PFSK-1 (cell line): ENCODE data around the gene SPTBN4.

ENCODE experiments used
- FOXP2 ChIP-seq: optimal IDR thresholded peaks from 2 replicates; pipeline ENCODE3; 2011; ENCODE audit warnings: borderline replicate concordance, control low read depth, inconsistent platforms; ENCODE audit not compliant: insufficient read depth; ENCODE audit errors: extremely low read length, extremely low read depth
- POLR2AphosphoS5 ChIP-seq: IDR thresholded peaks from 2 replicates; pipeline ENCODE4 v1.6.1; 2012; ENCODE audit warnings: low read depth, mild to moderate bottlenecking, control low read depth, low read length, moderate library complexity
- SIN3A ChIP-seq: IDR thresholded peaks from 2 replicates; pipeline ENCODE4 v1.6.1; 2012; ENCODE audit warnings: mild to moderate bottlenecking, low read length, moderate library complexity, borderline replicate concordance; ENCODE audit not compliant: insufficient read depth
- TAF1 ChIP-seq: IDR thresholded peaks from 2 replicates; pipeline ENCODE4 v1.6.1; 2012; ENCODE audit warnings: low read length, control low read depth, borderline replicate concordance; ENCODE audit not compliant: insufficient read depth
- TF ChIP-seq, protein P1 (sequence below), 2 experiments: IDR thresholded peaks; 2 replicates each; pipeline versions ENCODE4 v1.6.1 to v1.8.0; 2011 to 2012; ENCODE audit warnings: low read depth in 2 of 2, low read length in 2 of 2, control low read depth in 1 of 2, inconsistent platforms in 1 of 2, mild to moderate bottlenecking in 1 of 2, moderate library complexity in 1 of 2; ENCODE audit not compliant: insufficient read depth in 1 of 2

Gene SPTBN4

DNA sequence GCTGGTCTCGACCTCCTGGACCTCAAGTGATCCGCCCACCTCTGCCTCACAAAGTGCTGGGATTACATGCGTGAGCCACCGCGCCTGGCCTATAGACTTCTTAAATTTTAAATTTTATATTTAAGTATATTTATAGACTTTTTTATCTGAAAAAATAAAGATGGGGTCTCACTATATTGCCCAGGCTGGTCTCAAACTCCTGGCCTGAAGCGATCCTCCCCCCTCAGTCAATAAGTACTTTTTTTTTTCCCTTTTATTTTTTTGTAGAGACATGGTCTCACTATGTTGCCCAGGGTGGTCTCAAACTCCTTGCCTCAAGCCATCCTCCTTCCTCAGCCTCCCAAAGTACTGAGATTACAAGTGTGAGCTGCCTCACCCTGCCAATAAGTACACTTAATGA is 42.9 kb upstream of the SPTBN4 start:
- TF ChIP-seq SIN3A, result no peak
- TF ChIP-seq FOXP2, result no peak
- TF ChIP-seq POLR2AphosphoS5, result no peak
- TF ChIP-seq TAF1, result no peak
- TF ChIP-seq, protein P1, sequence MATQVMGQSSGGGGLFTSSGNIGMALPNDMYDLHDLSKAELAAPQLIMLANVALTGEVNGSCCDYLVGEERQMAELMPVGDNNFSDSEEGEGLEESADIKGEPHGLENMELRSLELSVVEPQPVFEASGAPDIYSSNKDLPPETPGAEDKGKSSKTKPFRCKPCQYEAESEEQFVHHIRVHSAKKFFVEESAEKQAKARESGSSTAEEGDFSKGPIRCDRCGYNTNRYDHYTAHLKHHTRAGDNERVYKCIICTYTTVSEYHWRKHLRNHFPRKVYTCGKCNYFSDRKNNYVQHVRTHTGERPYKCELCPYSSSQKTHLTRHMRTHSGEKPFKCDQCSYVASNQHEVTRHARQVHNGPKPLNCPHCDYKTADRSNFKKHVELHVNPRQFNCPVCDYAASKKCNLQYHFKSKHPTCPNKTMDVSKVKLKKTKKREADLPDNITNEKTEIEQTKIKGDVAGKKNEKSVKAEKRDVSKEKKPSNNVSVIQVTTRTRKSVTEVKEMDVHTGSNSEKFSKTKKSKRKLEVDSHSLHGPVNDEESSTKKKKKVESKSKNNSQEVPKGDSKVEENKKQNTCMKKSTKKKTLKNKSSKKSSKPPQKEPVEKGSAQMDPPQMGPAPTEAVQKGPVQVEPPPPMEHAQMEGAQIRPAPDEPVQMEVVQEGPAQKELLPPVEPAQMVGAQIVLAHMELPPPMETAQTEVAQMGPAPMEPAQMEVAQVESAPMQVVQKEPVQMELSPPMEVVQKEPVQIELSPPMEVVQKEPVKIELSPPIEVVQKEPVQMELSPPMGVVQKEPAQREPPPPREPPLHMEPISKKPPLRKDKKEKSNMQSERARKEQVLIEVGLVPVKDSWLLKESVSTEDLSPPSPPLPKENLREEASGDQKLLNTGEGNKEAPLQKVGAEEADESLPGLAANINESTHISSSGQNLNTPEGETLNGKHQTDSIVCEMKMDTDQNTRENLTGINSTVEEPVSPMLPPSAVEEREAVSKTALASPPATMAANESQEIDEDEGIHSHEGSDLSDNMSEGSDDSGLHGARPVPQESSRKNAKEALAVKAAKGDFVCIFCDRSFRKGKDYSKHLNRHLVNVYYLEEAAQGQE (IDR thresholded peaks at IDR 0.05; ENCODE audit: insufficient read depth in 1 of 2, low read depth in 2 of 2, low read length in 2 of 2), result no peak

DNA sequence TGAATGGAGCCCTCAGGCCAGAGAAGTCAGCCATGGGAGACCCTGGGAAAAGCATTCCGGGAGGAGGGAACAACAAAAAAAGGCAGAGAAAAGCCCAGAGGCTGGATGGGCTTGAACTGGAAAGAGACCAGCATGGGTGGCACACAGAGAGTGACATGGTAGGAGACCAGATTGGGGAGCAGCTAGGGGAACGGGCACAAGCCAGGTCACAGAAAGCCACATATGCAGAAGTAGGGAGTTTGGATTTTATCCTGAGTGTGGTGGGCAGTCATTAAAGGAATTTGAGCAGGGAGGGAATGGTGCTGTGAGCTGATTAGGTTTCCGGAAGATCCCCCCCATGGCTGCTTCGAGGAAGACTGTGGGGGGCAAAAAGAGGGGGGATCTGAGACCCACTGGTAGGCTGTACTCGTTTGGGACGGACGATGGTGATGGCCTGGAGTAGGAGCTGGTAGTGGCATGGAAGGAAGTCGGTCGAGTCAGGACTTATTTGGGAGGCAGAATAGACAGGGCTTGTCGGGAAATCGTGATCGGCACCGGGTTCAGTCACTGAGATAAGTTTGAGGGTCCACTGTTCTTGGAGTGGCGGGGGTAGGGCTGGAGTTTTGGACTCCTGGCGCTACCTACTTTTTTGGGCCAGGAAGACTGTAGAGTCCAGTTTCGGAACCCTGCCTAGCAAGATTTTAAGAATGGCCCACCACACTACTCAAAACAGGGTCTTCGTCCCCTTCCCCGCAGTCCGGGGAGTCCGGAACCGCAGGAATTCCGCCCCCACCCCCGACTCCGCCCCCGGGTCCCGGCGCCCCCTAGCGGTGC is 42.0 kb upstream of the SPTBN4 start:
- TF ChIP-seq POLR2AphosphoS5 (no peak; the same call in 1 of the 2 replicates), SIN3A (no peak; the same call in 1 of the 2 replicates), TAF1 (no peak), FOXP2 (no peak)
- TF ChIP-seq, protein P1 (IDR thresholded peaks at IDR 0.05; ENCODE audit: insufficient read depth in 1 of 2, low read depth in 2 of 2, low read length in 2 of 2), result no peak

DNA sequence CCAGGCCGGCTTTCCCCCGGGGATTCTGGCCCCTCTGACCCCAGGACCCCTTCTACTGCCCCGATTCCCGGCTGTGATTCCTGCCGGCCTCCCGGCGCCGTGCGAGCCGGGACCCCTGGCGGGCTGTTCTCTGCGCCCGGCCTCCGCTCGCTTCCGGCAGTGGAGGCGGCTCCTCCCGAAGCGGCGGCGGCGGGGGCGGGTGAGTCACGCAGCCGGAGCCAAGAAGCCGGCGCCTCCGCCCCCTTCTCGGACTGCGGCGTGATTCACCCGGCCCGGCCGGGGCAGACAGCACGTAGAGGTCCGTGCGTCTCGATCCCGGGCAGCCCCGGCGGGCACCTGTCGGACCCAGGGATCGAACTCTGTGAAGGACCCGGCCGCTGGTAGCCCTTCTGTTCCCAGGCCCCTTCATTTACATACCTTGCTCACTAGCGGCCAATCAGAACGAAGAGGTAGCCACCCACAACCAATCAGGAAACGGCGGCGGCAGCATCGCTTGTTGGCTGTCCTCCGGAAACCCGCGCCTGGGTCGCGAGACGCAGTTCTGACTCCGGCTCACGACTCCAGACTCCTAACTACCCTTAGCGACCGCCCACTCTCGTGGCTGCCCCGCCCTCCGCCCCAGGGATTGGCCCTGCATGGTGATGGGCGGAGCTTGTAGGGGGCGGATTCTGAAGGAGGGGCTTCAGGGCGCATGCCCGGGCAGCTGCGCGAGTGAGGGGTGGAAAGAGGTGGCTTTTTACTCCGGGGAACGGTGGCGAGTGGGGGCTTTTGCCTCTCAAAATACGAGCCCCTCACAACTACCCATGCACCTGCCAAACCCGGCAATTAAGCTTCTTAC is 41.1 kb upstream of the SPTBN4 start, which contains the start of gene SERTAD1:
Gene SERTAD1 (minus strand): TSS at position 543 of the 838 bp plus-strand sequence. CDS start 2,446 bp downstream, outside the sequence.
- TF ChIP-seq FOXP2 (peak; percentile 81), TAF1 (peak; percentile 86), SIN3A (peak; percentile 47; the same call in 1 of the 2 replicates), POLR2AphosphoS5 (peak; percentile 99)
- TF ChIP-seq, protein P1 (IDR thresholded peaks at IDR 0.05; ENCODE audit: insufficient read depth in 1 of 2, low read depth in 2 of 2, low read length in 2 of 2), result no peak; a peak in 1 of 4 replicates

DNA sequence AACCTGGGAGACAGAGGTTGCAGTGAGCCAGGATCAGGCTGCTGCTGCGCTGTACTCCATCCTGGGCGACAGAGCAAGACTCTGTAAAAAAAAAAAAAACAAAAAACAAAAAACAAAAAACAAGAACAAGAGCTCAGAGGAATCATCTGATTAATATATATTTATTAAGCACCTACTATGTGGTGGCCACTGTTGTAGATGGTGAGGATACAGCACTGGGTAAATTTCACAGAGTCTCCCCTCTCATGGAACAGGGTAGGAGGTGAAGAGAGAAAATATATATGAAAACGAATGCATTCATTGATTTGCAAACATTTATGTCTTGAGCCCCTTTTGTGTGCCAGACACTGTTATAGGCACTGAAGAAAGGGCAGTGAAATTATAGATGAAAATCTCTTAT is 35.1 kb upstream of the SPTBN4 start:
- TF ChIP-seq, protein P1 (IDR thresholded peaks at IDR 0.05; ENCODE audit: insufficient read depth in 1 of 2, low read depth in 2 of 2, low read length in 2 of 2), result no peak
- TF ChIP-seq TAF1, result no peak
